CD4-positive, alpha-beta T cell treated with Interleukin-6 for 4 hours (primary cell): ENCODE data around the gene PLEKHG4B.

ENCODE experiments used
- DNase-seq: peaks from one replicate; pipeline ENCODE4 v3.0.0-alpha.2; 2020; ENCODE audit warnings: mixed read lengths

The PLEKHG4B gene

DNA sequence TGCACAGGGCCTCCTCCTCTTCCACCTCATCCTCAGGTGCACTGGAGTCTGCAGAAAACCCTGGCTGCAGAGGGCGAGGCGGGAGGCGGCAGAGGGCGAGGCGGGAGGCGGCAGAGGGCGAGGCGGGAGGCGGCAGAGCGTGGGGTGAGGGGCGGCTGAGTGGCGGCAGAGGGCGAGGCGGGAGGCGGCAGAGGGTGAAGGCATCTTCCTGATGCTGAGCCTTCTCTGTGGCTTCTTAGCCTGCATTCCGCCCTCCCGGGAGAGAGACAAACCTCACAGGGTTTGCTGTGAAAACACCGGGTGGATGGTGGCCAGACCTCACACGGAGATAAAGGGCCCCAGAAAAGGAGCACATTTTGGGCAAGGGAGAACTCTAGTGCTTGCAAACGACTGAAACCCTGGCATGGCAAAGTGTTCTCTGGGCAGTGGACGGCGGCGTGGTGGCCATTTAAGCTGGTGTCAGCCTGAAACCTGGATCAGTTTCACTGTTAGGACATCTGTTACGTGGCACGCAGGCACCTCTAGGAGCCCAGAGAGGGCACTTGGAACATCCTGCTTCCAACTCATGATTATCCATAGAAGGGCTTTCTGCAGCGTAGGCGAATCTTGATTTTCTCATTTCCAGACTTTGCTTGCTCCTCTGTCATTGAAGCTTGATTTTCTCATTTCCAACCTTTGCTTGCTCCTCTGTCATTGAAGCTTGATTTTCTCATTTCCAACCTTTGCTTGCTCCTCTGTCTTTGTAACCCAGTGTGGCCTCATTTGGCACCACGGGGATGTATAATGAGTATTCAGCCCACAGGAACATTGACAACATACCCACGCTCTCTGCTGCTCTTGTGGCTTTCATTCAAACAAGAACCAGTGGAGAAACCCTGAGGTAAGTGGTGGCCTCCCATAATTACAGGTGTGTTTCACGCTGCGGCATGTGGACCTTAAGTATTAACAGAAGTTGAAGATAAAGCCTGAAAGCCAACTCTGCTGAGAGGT lies 16.3 kb upstream of the PLEKHG4B start:
- no peak for DNase-seq

DNA sequence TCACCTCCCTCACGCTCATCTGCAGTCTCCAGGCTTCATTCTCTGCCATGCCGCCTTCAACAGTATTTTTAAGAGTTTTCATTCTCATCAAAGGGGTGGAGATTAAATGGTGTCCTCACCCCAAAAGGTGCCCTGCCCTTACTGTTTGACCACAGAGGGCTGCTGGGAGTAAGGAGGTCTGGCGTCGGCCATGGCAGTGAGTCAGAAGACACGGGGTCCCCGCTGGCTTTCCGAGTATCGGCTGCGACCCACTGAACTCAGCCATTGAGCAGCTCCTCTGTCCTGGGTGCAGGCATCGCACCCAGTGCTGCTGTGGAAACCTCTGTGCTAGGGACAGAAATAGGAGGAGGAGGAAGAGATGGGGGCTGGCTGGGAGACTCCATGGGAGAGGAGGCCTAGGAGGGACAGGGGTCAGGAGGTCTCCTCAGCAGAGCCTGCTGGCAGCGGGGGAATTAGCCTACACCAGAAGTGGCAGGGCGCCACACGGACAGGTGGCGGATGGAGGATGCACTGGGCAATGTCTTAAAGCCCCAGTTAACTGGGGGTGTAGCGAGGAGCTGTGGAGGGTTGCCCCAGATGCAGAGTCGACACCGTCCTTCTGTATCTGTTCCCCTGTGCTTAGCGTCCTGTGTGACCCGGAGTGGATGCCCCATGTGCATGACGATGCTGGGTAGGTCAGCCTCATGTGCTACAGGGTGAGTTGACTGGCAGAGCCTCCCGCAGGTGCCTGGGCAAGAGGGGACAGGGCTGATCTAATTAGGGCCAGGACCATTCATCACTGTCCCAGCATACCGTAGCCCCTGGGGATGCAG lies 15.4 kb upstream of the PLEKHG4B start:
- DNase-seq: no peak

DNA sequence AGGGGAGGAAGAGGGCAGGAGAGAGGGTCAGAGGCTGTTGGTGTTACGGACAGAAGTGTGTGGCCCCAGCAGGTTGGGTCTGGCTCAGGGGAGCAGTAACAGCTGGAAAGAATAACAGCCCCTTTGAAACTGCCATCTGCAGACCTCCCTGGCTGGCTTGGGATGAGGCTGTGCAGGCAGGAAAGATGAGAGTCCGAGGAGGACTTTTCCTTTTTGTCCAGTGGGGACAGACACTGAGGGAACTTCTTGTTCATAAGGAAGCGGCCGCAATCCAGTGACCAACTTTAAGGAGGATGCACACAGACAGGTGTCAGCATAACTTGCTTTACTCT lies 14.8 kb upstream of the PLEKHG4B start:
- no peak for DNase-seq

DNA sequence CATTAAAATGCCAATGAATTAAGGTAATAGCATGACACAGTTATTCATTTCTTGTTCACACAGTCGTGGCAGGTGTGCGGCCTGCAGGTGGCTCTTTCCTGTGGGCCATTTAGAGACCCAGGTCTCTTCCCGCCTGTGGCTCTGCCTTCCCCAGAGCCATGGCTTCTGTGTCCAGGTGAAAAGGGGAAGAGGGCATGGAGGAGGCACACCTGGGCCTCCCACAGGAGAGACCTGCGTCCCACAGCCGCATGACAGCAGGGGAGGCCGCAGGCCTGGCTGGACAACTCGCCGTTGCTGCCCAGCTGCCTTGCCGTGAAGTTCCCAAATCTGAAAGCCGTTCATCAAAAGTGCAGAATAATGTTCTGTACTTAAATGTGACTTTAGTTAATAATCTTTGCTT lies 14.4 kb upstream of the PLEKHG4B start:
- no peak for DNase-seq

DNA sequence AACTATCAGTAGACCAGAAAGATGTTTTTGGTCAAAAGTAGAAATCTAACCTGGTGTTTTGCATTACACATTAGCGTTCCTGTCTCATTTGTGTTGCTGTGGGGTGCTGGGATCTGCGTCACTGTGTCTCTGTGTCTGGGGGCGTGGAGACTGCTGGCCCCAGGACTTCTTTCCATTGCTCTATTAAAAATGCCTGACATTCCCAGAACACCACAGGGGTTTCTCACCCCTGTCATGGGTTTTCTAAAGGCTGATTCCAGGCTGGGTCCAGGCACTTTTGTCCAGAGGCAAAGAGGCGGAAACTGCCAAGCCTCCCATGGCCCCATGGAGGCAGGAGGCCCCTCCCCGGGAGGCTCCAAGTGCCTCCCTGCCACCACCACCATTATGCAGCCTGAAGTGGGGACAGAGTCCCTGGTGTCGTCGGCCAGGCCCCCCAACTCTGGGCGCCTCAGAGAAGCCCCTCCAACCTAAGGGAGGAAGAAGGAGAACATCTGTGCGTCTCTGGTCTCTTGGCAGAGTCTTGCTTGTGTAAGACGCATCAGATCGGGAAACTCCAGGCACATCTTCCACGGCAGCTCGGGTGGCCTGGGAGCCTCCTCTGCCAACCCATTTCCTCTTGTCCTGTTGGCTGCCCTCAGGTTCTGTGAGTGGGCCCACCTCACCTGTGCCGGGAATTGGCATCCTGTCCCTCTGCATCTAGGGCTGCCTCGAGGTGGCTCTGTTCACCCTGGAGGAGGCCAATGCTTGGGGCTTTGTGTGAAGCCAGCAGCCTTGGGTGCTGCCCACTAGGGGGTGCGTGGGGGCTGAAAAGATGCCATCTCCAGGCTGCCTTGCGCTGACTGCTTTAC lies 13.8 kb upstream of the PLEKHG4B start:
- DNase-seq: no peak

DNA sequence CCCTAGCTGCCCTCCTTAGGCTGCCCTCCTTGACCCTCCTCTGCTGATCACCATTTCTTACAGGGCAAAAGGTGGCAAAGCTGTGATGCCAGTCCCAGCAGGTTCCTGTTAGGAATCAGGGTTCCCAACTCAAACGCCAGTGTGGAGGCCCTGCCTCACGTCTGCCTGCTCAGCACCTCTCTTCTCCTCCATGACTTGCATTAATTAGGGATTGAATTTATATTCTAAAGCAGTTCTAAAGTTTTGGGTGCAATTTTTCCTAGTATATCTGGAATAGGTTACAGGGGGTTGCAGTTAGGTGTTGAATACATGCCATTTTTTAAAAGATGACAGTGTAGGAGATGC lies 13.2 kb upstream of the PLEKHG4B start:
- no peak for DNase-seq

DNA sequence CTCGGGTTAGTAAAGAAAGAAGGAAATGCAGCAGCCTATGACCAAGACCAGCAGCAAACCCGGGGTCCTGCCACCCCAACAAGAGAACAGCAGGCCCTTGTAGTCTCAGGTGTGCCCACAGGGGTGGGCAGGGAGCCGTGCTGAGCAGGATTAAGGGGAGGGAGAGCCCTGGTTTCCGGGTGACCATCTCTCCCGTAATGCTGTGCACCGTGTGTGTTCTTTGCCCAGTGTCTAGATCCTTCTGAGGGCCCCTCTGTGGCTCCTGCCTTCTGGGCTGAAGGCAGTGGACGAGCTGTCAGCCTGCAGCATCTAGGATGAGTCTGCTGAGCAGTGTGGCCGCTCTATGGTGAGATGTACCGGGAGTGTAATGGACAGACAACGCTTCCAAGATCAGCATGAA lies 12.7 kb upstream of the PLEKHG4B start:
- no peak for DNase-seq

DNA sequence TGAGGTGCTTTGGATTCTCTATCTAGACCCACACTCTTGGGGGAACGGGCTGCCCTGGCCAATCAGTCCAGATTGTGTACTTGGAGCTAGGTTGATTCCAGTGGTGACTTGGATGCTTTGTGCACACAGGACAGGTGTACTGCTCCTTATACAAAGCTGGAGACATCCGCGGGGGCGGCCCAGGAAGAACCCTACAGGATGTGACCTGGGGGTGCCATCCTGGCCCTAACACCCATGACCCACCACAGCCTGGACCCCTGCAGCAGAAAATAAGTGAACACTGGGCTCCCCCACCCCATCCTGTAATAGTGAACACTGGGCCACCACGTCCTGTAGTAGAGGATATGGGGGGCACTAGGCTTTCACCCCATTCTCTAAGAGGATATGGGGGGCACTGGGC lies 12.1 kb upstream of the PLEKHG4B start:
- DNase-seq: no peak

DNA sequence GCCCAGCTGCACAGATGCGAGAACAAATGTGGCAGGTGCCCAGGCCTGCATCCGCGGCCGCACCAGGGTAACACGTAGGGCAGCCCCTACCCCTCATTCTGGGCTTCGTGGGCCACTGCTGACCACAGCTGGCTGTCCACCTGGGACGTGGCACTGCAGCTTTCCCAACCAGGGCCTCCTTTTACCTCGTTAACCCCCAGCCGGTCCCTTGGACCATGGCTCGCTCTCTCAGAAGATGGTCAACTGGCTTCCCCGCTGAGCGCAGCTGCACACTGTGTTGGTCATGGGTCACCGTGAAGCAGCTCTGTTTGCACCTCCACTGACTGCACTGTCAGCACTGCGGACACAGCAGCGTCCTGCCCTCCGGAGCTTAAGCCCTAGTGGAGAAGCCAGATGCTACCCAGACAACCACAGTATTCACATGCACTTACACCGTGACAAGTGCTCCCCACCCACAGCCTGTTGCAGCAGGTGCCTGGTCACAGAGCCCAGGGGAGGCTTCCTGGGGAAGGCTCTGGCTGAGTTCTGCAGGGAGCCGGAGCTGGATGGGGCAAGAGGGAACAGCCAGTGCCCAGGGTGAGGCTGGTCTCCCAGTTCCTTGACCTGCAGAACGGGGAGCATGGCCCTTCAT lies 10.5 kb upstream of the PLEKHG4B start:
- DNase-seq: no peak

DNA sequence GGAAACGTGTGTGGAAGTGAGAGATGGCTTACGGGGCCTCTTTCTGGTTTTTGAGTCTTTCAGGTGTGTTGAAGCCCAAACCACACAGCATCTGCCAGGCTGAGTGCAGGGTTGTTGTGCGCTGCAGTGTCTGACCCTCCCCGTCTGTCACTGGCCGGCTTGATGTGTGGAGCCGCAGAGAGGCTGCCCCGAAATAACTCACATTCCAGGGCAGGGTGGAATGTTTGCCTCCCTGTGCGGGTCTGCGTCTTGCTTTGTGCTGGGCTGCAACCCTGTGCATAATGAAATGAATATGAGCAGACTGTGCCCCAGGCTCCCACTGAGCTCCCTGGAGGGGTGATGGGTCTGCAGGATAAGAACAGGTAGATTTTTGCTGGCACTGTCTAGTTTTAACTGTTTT lies 9.9 kb upstream of the PLEKHG4B start:
- no peak for DNase-seq

DNA sequence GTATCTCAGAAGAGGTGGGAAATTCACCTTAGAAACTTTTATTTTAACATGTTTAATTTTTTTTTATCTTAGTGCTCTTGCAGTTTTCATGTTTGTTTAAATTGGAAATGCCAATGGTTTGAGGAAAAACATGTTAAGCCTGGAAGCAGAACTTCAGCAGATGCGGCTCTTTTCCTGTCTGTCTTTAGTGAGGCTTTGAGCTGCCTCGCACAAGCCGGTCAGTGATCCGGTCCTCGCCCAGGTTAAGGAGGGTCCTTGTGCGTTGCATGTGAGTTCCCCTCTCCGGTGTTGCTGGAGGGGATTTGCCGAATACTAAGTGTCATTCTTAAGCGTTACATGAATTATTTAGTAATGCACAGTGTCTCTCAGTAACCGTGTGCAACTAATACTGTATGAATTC lies 9.4 kb upstream of the PLEKHG4B start:
- DNase-seq: no peak

DNA sequence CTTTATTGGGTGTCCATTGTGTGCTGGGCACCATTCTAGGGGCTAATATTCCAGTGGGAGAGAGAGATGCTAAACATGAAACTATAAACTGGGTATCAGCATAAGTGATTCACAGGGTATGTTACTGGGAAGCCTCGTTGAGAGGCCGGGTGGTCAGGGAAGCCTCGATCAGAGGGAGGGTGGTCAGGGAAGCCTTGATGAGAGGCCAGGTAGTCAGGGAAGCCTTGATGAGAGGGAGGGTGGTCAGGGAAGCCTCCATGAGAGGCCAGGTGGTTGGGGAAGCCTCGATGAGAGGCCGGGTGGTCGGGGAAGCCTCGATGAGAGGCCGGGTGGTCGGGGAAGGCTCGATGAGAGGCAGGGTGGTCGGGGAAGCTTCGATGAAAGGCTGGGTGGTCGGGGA lies 8.9 kb upstream of the PLEKHG4B start:
- DNase-seq: no peak

DNA sequence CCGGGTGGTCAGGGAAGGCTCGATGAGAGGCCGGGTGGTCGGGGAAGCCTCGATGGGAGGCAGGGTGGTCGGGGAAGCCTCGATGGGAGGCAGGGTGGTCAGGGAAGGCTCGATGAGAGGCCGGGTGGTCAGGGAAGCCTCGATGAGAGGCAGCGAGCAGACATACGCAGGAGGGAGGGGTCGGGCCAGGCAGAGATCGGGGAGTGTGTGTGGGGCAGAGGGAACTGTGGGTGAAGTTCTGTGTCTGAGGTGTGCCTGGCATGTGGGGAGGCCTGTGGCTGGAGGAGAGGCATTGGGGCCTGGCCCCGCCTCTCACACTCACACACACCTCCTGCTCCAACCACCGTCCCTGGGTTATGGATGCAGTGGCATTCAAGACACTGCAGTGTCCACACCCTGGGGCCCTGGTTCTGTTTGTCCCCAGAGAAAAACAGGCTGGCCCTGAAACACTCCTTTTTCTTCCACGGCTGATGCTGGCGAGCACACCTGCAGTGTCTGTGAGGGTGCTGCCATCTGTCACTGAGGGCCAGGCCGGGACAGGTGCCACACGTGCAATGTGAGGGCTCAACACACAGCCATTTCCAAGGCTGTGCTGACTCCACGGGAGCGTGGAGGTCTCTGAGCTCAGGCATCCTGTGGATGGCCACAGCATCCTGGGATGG lies 6.5 kb upstream of the PLEKHG4B start:
- DNase-seq: no peak

DNA sequence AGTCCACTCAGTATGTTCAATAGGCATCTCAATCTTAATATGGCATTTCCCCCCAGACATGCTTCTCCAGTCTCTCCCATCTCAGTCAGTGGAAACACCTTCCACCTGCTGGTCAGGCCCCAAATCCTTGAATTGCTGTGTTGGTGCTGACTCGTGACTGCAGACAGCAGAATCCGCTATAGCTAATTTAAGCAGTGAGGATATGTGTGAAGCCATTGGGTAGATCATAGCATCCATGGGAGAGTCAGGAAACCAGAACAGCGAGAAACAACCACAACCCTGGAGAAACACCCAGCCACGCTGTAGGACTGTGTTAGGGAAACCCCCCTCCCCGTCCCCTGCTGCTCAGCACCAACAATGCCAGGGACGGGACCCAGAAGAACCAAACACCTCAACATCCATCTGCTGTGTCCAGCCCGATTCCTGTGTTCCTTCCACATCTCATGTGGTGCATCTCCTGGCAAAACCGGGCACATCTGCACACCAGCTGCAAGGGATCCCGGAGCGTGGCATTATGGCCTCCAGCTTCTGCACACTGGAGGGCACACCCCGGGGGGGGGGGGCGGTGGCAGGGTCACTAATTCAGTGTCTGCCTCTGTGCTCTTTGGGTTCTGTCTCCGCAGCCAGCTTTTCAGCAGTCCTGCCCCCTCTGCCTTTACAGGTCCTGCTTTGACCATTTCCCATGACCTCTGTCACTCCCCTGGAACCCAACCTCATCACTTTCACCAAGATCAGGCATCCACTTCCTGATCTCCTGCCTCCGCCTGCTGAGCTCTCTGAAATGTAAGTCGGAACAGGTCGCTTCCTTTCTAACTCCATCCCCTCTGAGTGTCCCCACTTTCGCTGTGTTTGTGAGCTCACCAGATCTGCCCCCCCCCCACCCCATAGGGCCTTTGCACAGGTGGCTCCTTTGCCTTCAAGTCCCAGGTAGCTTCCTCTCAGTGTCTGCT lies 2.4 kb upstream of the PLEKHG4B start:
- DNase-seq: no peak

DNA sequence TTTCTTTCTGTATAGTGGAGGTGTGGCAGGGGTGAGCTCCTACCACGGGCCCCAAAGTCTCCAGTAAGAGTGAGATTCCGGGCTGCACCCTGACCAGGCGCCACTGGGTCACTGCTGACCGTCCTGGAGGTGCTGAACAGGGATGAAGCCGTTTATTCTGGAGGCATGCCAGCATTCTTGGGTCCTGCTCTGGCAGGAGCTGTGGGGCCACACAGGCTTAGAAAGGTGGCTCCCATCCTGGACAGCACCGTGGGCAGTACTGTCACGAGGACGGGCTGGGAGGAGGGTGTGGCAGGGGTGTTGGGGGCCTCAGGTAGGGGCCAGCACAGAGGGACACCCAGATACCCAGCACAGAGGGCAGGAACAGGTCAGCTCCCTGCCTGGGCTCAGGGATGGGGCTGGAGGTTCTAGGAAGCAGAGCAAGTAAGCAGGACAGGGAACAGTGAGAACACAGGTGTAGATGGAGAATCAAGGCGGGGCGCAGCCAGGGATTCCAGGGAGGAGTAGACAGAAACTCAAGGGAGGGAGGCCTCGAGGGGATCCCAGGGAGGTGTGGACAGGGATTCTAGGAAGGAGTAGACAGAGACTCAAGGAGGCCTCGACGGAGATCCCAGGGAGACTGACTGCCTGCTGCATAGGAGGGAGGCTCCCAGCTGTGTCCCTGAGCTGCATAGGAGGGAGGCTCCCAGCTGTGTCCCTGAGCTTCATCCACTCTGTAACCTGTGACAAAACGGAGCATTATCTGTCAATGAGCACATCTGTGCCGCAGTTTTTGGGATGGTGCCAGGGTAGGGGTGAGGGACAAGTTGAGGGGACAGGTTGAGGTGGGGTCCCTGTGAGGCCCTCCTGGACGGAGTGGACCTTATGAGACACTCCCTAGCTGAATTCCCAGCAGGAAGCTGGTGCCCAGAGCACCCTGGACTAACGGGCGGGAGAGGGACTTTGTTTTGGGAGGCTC lies 1.1 kb upstream of the PLEKHG4B start:
- no peak for DNase-seq

DNA sequence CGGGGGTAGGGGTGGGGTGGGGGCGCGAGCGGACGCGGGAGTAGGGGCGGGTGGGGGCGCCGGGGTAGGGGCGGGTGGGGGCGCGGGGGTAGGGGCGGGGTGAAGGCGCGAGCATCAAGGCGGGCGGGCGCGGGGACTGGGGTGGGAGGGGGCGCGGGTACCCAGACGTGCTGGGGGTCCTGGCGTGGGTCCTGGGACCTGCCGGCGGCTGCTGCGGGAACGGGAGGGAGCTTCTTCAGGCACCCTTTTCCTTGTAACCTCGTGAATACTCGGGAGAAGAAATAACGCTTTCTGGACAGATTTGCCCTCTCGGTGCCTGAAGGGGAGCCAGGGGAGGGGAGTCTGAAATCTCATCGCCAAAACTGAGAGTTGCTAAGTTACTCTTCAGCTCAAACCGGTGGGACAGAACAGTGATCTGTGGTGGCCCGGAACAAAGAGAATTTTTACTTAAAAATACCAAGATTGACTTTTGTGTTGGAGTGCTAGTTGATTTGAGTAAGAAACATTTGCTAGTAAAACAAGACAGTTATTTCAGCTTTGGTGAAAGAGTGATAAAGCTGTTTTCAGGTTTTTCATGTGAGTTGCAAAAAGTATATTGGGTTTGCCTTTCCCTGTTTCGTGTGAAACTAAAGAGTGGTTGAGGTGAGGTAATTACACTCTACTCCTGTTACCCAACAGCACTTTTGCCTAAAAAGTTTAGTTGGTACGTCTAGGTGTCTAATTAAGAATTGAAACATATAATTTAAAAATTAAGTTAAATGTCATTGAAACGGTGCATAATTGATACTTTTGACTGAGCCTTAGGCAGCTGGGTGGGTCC lies 643 bp downstream of the PLEKHG4B start:
- no peak for DNase-seq

DNA sequence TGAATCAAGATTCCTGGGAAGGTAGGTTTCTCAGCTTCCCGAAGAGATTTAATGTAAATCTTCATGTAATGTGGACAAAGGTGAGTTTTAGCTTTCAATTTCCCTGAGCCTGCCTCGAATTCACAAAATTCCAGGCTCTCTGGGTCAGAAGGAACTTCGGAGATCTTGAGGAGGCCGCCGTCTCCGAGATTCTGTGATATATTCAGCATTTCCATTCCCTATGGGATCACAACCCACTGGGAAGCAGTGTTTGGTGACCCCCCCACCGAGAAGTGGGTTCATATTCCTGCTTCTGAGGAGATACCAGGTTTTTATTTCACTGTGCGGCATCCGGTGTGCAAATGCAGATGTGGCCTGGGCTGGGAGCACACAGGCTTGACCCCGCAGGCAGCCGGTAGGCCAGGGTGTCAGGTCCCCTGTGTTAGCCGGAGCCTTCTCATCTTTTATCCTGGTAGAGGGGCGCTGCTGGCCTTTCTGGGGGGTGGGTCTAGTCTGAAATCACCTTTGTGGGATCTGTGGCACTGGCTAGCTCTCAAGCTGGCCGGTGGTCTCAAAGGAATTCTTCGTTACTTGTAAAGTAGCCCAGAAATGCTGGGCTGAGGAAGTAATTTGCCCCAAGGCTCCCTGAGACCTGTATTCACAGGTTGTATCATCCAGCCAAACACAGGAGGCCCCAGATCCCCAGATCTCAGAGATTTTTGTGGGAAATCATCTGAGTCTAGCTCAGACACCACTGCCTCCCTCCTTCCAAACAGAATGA lies 1.4 kb downstream of the PLEKHG4B start:
- no peak for DNase-seq
